HCT116 (cell line): Measurements from ENCODE around the gene GASK1A. TPM values are rescaled to one million over a fixed set of nuclear protein-coding genes. Genes with fewer than 3 reads are reported as not detected.

ENCODE experiments used
- ATAC-seq: fragments of 200-7000 bp; cut with Tn5 transposase; 2 replicates; pipeline ENCODE4 v1.9.1; 2020; ENCODE audit warnings: mild to moderate bottlenecking, moderate library complexity
- BruUV-seq: library from RNA; stranded (reverse); fragments of 400-500 nt; replicated peaks from 2 replicates; lab custom pipeline; 2021; lab: Mats Ljungman, UMichigan
- CTCF ChIA-PET: fragments of 300-600 bp; sonication (Branson Sonifier 250); formaldehyde crosslinking; loops from one replicate; lab custom pipeline; 2021; ENCODE audit warnings: antibody characterized with exemption; lab: Charles Lee
- POLR2A ChIA-PET: fragments of 300-600, 350-600 bp; sonication (Branson Sonifier 250); formaldehyde crosslinking; loops from one replicate; lab custom pipeline; 2021; ENCODE audit warnings: antibody characterized with exemption; lab: Charles Lee
- RAD21 ChIA-PET, 2 experiments: fragments of 300-600 bp; sonication (Branson Sonifier 250); formaldehyde crosslinking; loops; one replicate each; lab custom pipeline; 2023; ENCODE audit warnings: low total read pairs in 2 of 2; ENCODE audit not compliant: uncharacterized antibody in 2 of 2, unreplicated experiment in 2 of 2, low non-redundant PET in 1 of 2; lab: Charles Lee
- DNase-seq: peaks from one replicate; pipeline ENCODE4 v3.0.0-alpha.2; 2010; ENCODE audit warnings: low read depth, low spot score
- H2AFZ ChIP-seq: fragments of 200-600 bp; shearing (Covaris generic), sonication (generic); 2 replicates; pipeline ENCODE4 v1.6.1; 2017; ENCODE audit warnings: low read depth, mixed run types, mixed read lengths, antibody characterized with exemption, low read length; ENCODE audit not compliant: poor library complexity, severe bottlenecking
- H3K27ac ChIP-seq: 2 replicates; pipeline ENCODE4 v1.5.1; 2012; ENCODE audit warnings: low read depth, low read length
- H3K27me3 ChIP-seq: fragments of 200-600 bp; sonication (generic); 2 replicates; pipeline ENCODE4 v1.6.1; 2016; ENCODE audit warnings: mixed run types, low read length, mixed read lengths; ENCODE audit not compliant: insufficient read depth
- H3K36me3 ChIP-seq, 2 experiments: fragments of 200-500 bp in 1 of 2; fragments of 200-600 bp in 1 of 2; sonication (Bioruptor generic) in 1 of 2; sonication (generic) in 1 of 2; 2 replicates each; pipeline versions ENCODE4 v1.5.1 to v1.6.1; 2014 to 2016; ENCODE audit warnings: low read length in 2 of 2, inconsistent platforms in 1 of 2, mixed read lengths in 1 of 2, mixed run types in 1 of 2; ENCODE audit not compliant: insufficient read depth in 2 of 2, control insufficient read depth in 1 of 2
- H3K4me1 ChIP-seq, 2 experiments: fragments of 200-600 bp in 1 of 2; sonication (generic) in 1 of 2; 2 replicates each; pipeline versions ENCODE4 v1.5.1 to v1.6.1; 2012 to 2017; ENCODE audit warnings: low read length in 2 of 2, inconsistent platforms in 1 of 2, mild to moderate bottlenecking in 1 of 2, mixed read lengths in 1 of 2, mixed run types in 1 of 2, moderate library complexity in 1 of 2; ENCODE audit not compliant: insufficient read depth in 2 of 2, control insufficient read depth in 1 of 2
- H3K4me2 ChIP-seq: fragments of 200-600 bp; sonication (generic); 2 replicates; pipeline ENCODE4 v1.6.1; 2017; ENCODE audit warnings: mixed run types, low read length, mixed read lengths
- H3K4me3 ChIP-seq, 2 experiments: fragments of 200-600 bp in 1 of 2; sonication (generic) in 1 of 2; replicated peaks in 1 of 2; 2 replicates each; pipeline ENCODE4 v1.5.1; 2011 to 2016; ENCODE audit warnings: low read length in 2 of 2, control low read depth in 1 of 2, low read depth in 1 of 2, mild to moderate bottlenecking in 1 of 2, mixed read lengths in 1 of 2, mixed run types in 1 of 2
- H3K79me2 ChIP-seq: fragments of 200-600 bp; sonication (generic); 2 replicates; pipeline ENCODE4 v1.6.1; 2017; ENCODE audit warnings: mild to moderate bottlenecking, mixed run types, low read length, moderate library complexity, mixed read lengths; ENCODE audit not compliant: insufficient read depth
- H3K9ac ChIP-seq: fragments of 200-600 bp; sonication (generic); 2 replicates; pipeline ENCODE4 v1.6.1; 2016; ENCODE audit warnings: low read length, mixed read lengths
- H3K9me2 ChIP-seq: fragments of 200-600 bp; sonication (generic), shearing (Covaris generic); 2 replicates; pipeline ENCODE4 v1.6.1; 2017; ENCODE audit warnings: mixed run types, mild to moderate bottlenecking, moderate library complexity; ENCODE audit not compliant: insufficient read depth
- H3K9me3 ChIP-seq, 2 experiments: fragments of 200-500 bp in 1 of 2; fragments of 200-600 bp in 1 of 2; sonication (Bioruptor generic) in 1 of 2; sonication (generic) in 1 of 2; 2 replicates each; pipeline ENCODE4 v1.6.1; 2014 to 2017; ENCODE audit warnings: low read length in 2 of 2, mixed read lengths in 2 of 2, inconsistent platforms in 1 of 2, low read depth in 1 of 2, mild to moderate bottlenecking in 1 of 2, mixed run types in 1 of 2, moderate library complexity in 1 of 2; ENCODE audit not compliant: control insufficient read depth in 1 of 2, insufficient read depth in 1 of 2
- H4K20me1 ChIP-seq: fragments of 200-600 bp; sonication (generic), shearing (Covaris generic); 2 replicates; pipeline ENCODE4 v1.6.1; 2017; ENCODE audit warnings: mixed run types, mild to moderate bottlenecking, moderate library complexity; ENCODE audit not compliant: insufficient read depth
- CBX3 ChIP-seq: IDR thresholded peaks from 2 replicates; pipeline ENCODE4 v1.6.1; 2012; ENCODE audit warnings: low read depth
- EGR1 ChIP-seq: IDR thresholded peaks from 2 replicates; pipeline ENCODE4 v1.6.1; 2012; ENCODE audit warnings: low read depth
- ELF1 ChIP-seq: IDR thresholded peaks from 2 replicates; pipeline ENCODE4 v1.6.1; 2012; ENCODE audit warnings: low read depth, borderline replicate concordance
- JUND ChIP-seq: IDR thresholded peaks from 2 replicates; pipeline ENCODE4 v1.6.1; 2012
- MAX ChIP-seq: IDR thresholded peaks from 2 replicates; pipeline ENCODE4 v1.6.1; 2012
- intact Hi-C: fragments of 100-400 bp; cut with micrococcal nuclease; formaldehyde crosslinking; loops from 2 replicates; pipeline ENCODE4 v1.10.0; 2022
- total RNA-seq: library from RNA; stranded (reverse); gene quantifications from one replicate; pipeline ENCODE4 v1.2.1, GENCODE V29; 2021; ENCODE audit not compliant: unreplicated experiment
- TF ChIP-seq, protein P1 (sequence below): IDR thresholded peaks from 2 replicates; pipeline ENCODE4 v1.6.1; 2011; ENCODE audit warnings: mild to moderate bottlenecking, low read length, moderate library complexity; ENCODE audit not compliant: insufficient replicate concordance; ENCODE audit errors: extremely low read depth

GASK1A gene
- total RNA-seq, 1 experiment from 2014 or later, result 1.0 TPM

GRCh38 chr3:43034200-43034599 is 55.1 kb downstream of the GASK1A start:
- H3K79me2 ChIP-seq, result no peaks in the 10 kb centered on the region
- ATAC-seq, result no peak
- intact Hi-C loops, result no loop called here
- H3K9me3 ChIP-seq, result no peaks in the 10 kb centered on the region
- H3K4me2 ChIP-seq, result no peak overlapping the region
- no TSS peak for BruUV-seq
- H4K20me1 ChIP-seq, result no peaks in the 10 kb centered on the region
- H3K4me1 ChIP-seq, result no peaks in the 10 kb centered on the region
- no peaks in the 10 kb centered on the region; the same call in 1 of the 2 replicates for H3K27me3 ChIP-seq
- TF ChIP-seq MAX (no peak), JUND (no peak), ELF1 (no peak), CBX3 (no peak)
- TF ChIP-seq, protein P1, sequence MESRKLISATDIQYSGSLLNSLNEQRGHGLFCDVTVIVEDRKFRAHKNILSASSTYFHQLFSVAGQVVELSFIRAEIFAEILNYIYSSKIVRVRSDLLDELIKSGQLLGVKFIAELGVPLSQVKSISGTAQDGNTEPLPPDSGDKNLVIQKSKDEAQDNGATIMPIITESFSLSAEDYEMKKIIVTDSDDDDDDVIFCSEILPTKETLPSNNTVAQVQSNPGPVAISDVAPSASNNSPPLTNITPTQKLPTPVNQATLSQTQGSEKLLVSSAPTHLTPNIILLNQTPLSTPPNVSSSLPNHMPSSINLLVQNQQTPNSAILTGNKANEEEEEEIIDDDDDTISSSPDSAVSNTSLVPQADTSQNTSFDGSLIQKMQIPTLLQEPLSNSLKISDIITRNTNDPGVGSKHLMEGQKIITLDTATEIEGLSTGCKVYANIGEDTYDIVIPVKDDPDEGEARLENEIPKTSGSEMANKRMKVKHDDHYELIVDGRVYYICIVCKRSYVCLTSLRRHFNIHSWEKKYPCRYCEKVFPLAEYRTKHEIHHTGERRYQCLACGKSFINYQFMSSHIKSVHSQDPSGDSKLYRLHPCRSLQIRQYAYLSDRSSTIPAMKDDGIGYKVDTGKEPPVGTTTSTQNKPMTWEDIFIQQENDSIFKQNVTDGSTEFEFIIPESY, result no peak
- H3K4me3 ChIP-seq, result no peak overlapping the region
- ChIA-PET RAD21 (no interaction called here), POLR2A (no interaction called here), CTCF (interaction anchor here (0.8 kb wide), 1 partner anchor 37 kb away, joined by 5 read pairs; no protein-coding TSS in a partner anchor)
- no peak overlapping the region for H3K27ac ChIP-seq
- DNase-seq, result no peak
- no peak overlapping the region for H3K9ac ChIP-seq
- no peaks in the 10 kb centered on the region for H3K36me3 ChIP-seq
- no peaks in the 10 kb centered on the region for H3K9me2 ChIP-seq
- no peak overlapping the region for H2AFZ ChIP-seq

- no peak overlapping the region for H3K4me3 ChIP-seq
- no peak overlapping the region for H3K9ac ChIP-seq
- ChIA-PET POLR2A (no interaction called here), CTCF (interaction anchor here (0.8 kb wide), 1 partner anchor 36 kb away, joined by 5 read pairs; no protein-coding TSS in a partner anchor)
- H3K79me2 ChIP-seq, result no peaks in the 10 kb centered on the region
- H4K20me1 ChIP-seq, result no peaks in the 10 kb centered on the region
- H2AFZ ChIP-seq, result no peak overlapping the region
- no peaks in the 10 kb centered on the region for H3K36me3 ChIP-seq
- no peak overlapping the region for H3K27ac ChIP-seq
- no peak for ATAC-seq
- no peak for TF ChIP-seq EGR1
- no peak for TF ChIP-seq ELF1
- TF ChIP-seq, all 23 proteins: peak for 0
- Histone ChIP-seq H3K4me2 (no peak overlapping the region), H3K4me1 (no peaks in the 10 kb centered on the region), H3K9me2 (no peaks in the 10 kb centered on the region), H3K27me3 (no peaks in the 10 kb centered on the region; the same call in 1 of the 2 replicates), H3K9me3 (no peaks in the 10 kb centered on the region)
- intact Hi-C loops, result no loop called here
- RAD21 ChIA-PET, result no interaction called here
- BruUV-seq, result no TSS peak
- DNase-seq, result no peak
Measured at GRCh38 chr3:43034911-43035310, 55.8 kb downstream of the GASK1A start.
